DOHH2 (cell line): ENCODE measurements around the gene TM4SF4.

ENCODE experiments used
- H3F3A ChIP-seq: fragments of 200-600 bp; sonication (generic), shearing (Covaris generic); 2 replicates; pipeline ENCODE4 v1.6.0; 2016; ENCODE audit warnings: antibody characterized with exemption, mild to moderate bottlenecking; ENCODE audit not compliant: control insufficient read depth, insufficient read depth
- H3K27ac ChIP-seq: fragments of 200-600 bp; sonication (generic); 2 replicates; pipeline ENCODE4 v1.5.1; 2014; ENCODE audit warnings: low read depth, mild to moderate bottlenecking, low read length, moderate library complexity
- H3K27me3 ChIP-seq: fragments of 200-600 bp; sonication (generic); 2 replicates; pipeline ENCODE4 v1.6.1; 2014; ENCODE audit warnings: mild to moderate bottlenecking, low read length, mixed read lengths; ENCODE audit not compliant: control insufficient read depth
- H3K36me3 ChIP-seq: fragments of 200-600 bp; sonication (generic); 2 replicates; pipeline ENCODE4 v1.6.1; 2014; ENCODE audit warnings: mild to moderate bottlenecking, low read length, moderate library complexity, mixed read lengths; ENCODE audit not compliant: control insufficient read depth
- H3K4me1 ChIP-seq: fragments of 200-600 bp; sonication (generic); 2 replicates; pipeline ENCODE4 v1.6.1; 2014; ENCODE audit warnings: mild to moderate bottlenecking, low read length, mixed read lengths; ENCODE audit not compliant: control insufficient read depth
- H3K4me2 ChIP-seq: fragments of 200-600 bp; sonication (generic); 2 replicates; pipeline ENCODE4 v1.6.0; 2014; ENCODE audit warnings: mild to moderate bottlenecking, low read length, moderate library complexity
- H3K4me3 ChIP-seq: fragments of 200-600 bp; sonication (generic); 2 replicates; pipeline ENCODE4 v1.5.1; 2014; ENCODE audit warnings: mild to moderate bottlenecking, low read length, mixed read lengths
- H3K79me2 ChIP-seq: fragments of 200-600 bp; sonication (generic); 2 replicates; pipeline ENCODE4 v1.6.1; 2014; ENCODE audit warnings: mild to moderate bottlenecking, low read length, mixed read lengths; ENCODE audit not compliant: control insufficient read depth
- H3K9me2 ChIP-seq: fragments of 200-600 bp; sonication (generic); replicated peaks from 2 replicates; pipeline ENCODE4 v1.6.1; 2014; ENCODE audit warnings: mild to moderate bottlenecking, low read length, mixed read lengths; ENCODE audit not compliant: control insufficient read depth
- H3K9me3 ChIP-seq: fragments of 200-600 bp; sonication (generic); 2 replicates; pipeline ENCODE4 v1.6.1; 2014; ENCODE audit warnings: antibody characterized with exemption, low read length, mixed read lengths; ENCODE audit not compliant: control insufficient read depth, insufficient read depth
- H4K20me1 ChIP-seq: fragments of 200-600 bp; sonication (generic); 2 replicates; pipeline ENCODE4 v1.6.0; 2014; ENCODE audit warnings: low read depth, mild to moderate bottlenecking, antibody characterized with exemption, low read length, moderate library complexity; ENCODE audit not compliant: control insufficient read depth, insufficient read depth
- EZH2phosphoT487 ChIP-seq: fragments of 200-600 bp; sonication (generic); IDR thresholded peaks from 2 replicates; pipeline ENCODE4 v1.6.1; 2017; ENCODE audit warnings: borderline replicate concordance, mild to moderate bottlenecking, antibody characterized with exemption, low read length, moderate library complexity, mixed read lengths
- TF ChIP-seq, protein P1 (sequence below): fragments of 200-600 bp; sonication (generic); IDR thresholded peaks from one replicate; pipeline ENCODE4 v1.5.1; 2014; ENCODE audit warnings: antibody characterized with exemption, mild to moderate bottlenecking, low read depth, low read length; ENCODE audit not compliant: poor library complexity, severe bottlenecking

Gene TM4SF4

DNA sequence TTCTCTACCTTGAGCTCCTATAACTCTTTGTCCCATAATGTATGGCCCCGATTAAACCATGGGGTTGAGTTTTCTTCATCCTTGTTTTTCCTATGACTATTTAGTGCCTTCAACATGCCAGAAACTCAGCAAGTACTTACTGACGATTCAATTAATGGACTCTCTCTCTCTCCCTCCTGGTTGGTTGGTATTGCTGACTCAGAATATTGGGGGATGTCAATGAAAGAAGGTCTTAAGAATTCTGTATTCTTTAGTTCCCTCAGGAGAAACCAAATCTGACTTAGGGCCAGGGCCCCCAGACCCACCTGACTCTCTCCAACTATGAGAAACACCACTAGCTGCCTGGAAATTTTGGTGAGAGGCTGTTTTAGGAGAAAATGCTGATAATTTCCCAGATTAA is 40.8 kb downstream of the TM4SF4 start:
- H3K36me3 ChIP-seq = no peaks in the 10 kb centered on the region
- H4K20me1 ChIP-seq = no peaks in the 10 kb centered on the region
- H3K9me3 ChIP-seq = no peaks in the 10 kb centered on the region
- H3K79me2 ChIP-seq = no peaks in the 10 kb centered on the region
- H3K4me3 ChIP-seq = no peak overlapping the region
- no peaks in the 10 kb centered on the region for H3K9me2 ChIP-seq
- H3F3A ChIP-seq = no peaks in the 10 kb centered on the region
- H3K27ac ChIP-seq = no peak overlapping the region
- no peaks in the 10 kb centered on the region for H3K4me1 ChIP-seq
- TF ChIP-seq, protein P1, sequence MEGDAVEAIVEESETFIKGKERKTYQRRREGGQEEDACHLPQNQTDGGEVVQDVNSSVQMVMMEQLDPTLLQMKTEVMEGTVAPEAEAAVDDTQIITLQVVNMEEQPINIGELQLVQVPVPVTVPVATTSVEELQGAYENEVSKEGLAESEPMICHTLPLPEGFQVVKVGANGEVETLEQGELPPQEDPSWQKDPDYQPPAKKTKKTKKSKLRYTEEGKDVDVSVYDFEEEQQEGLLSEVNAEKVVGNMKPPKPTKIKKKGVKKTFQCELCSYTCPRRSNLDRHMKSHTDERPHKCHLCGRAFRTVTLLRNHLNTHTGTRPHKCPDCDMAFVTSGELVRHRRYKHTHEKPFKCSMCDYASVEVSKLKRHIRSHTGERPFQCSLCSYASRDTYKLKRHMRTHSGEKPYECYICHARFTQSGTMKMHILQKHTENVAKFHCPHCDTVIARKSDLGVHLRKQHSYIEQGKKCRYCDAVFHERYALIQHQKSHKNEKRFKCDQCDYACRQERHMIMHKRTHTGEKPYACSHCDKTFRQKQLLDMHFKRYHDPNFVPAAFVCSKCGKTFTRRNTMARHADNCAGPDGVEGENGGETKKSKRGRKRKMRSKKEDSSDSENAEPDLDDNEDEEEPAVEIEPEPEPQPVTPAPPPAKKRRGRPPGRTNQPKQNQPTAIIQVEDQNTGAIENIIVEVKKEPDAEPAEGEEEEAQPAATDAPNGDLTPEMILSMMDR = no peak
- TF ChIP-seq EZH2phosphoT487 = no peak
- H3K27me3 ChIP-seq = no peaks in the 10 kb centered on the region
- no peak overlapping the region for H3K4me2 ChIP-seq

DNA sequence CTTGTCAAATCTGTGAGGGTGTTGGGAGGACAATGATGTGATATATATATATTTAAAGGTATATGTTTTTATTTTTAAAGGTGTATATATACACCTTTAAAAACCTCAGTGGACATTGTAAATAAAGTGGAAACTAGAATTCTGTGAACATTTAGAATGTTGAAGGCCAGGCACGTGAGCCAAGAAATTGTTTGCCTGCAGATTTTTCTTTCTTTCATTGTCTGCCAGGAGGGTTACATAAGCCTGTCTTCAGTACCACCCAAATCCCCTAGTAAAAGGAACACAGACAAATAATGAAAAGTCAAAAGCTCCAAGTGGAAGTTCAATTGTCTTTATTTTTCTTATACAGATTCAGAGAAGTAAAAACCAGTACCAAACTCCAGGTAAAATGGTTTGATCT is 42.4 kb downstream of the TM4SF4 start:
- no peak for TF ChIP-seq EZH2phosphoT487
- TF ChIP-seq, protein P1 = no peak
- H3K36me3 ChIP-seq = no peaks in the 10 kb centered on the region
- H3K9me2 ChIP-seq = no peaks in the 10 kb centered on the region

GRCh38 chr3:149519912-149520311 is 45.4 kb downstream of the TM4SF4 start:
- H3K4me3 ChIP-seq = no peak overlapping the region
- no peaks in the 10 kb centered on the region for H3F3A ChIP-seq
- no peak overlapping the region for H3K4me2 ChIP-seq
- H3K27ac ChIP-seq = no peak overlapping the region
- H3K36me3 ChIP-seq = no peaks in the 10 kb centered on the region
- no peaks in the 10 kb centered on the region for H3K9me2 ChIP-seq
- no peaks in the 10 kb centered on the region for H3K9me3 ChIP-seq
- H4K20me1 ChIP-seq = no peaks in the 10 kb centered on the region
- H3K27me3 ChIP-seq = no peaks in the 10 kb centered on the region
- no peak for TF ChIP-seq EZH2phosphoT487
- H3K79me2 ChIP-seq = no peaks in the 10 kb centered on the region
- H3K4me1 ChIP-seq = no peaks in the 10 kb centered on the region

More for the DNA sequence above, 42.4 kb downstream of the TM4SF4 start:
- Histone ChIP-seq H3K9me3 (no peaks in the 10 kb centered on the region), H3K79me2 (no peaks in the 10 kb centered on the region), H3K4me2 (no peak overlapping the region), H3K4me1 (no peaks in the 10 kb centered on the region), H3K27ac (no peak overlapping the region), H3F3A (no peaks in the 10 kb centered on the region), H3K4me3 (no peak overlapping the region), H3K27me3 (no peaks in the 10 kb centered on the region), H4K20me1 (no peaks in the 10 kb centered on the region)

DNA sequence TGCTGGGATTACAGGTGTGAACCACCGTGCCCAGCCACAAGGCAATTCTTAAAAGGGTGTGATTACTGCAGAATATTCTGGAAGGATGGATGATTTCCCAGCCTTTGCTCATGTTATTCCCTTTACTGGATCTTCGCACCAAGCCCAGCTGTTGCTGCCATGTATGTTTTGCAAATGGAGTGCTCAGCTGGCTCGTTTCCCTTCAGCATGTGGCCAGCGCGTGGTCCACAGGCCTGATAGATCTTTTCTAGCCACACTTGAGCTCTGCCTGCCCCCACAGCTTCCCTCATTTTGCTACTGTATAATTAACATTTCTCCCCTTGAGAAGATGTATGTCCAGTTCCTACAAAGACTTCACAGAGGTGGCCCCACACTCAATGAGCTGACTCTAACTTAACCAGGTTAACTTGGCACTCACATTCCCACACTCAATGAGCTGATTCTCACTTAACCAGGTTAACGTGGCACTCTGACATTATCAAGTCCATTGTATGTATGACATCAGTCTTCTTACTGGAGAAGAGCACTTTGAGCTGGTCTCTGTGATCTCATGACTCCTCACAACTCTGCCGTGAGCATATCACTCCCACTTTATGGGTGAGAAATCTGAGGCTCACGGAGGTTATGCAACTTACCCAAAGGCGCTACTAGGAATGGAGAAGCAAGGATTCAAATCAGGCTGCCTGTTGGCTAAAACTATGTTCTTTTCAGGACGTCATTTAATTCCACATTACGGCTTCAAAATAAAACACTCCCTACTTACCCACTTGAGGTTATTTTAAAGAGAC is 49.2 kb downstream of the TM4SF4 start:
- H3K4me1 ChIP-seq = no peaks in the 10 kb centered on the region
- H3K36me3 ChIP-seq = no peaks in the 10 kb centered on the region
- H3K4me3 ChIP-seq = no peak overlapping the region
- H3K79me2 ChIP-seq = no peaks in the 10 kb centered on the region
- no peaks in the 10 kb centered on the region for H3K9me2 ChIP-seq
- H3K27me3 ChIP-seq = no peaks in the 10 kb centered on the region
- no peaks in the 10 kb centered on the region for H4K20me1 ChIP-seq
- no peak for TF ChIP-seq EZH2phosphoT487
- TF ChIP-seq, protein P1 = no peak
- no peak overlapping the region for H3K4me2 ChIP-seq
- no peaks in the 10 kb centered on the region for H3K9me3 ChIP-seq
- H3K27ac ChIP-seq = no peak overlapping the region
- no peaks in the 10 kb centered on the region for H3F3A ChIP-seq
